Measurements from ENCODE around the gene KRTAP4-4. TPM values are rescaled to one million over a fixed set of nuclear protein-coding genes. Genes with fewer than 3 reads are reported as not detected.
A peak's percentile ranks its signal among the peaks of the same experiment; 100 is the strongest.

Gene KRTAP4-4
- total and polyA plus RNA-seq, 2 of the 4 experiments (the other 2 are of a cell fraction): not detected

DNA sequence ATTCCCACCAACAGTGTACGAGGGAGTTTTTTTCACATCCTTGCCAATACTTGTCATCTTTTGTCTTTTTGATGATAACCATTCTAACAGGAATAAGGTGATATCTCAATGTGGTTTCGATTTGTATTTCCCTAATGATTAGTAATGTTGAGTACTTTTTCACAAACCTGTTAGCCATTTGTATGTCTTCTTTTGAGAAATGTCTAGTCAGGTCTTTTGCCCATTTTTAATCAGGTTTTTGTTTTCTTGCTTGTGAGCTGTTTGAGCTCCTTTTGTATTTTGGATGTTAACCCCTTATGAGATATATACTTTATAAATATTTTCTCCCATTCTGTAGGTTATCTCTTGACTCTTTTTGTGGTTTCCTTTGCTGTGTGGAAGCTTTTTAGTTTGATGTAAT is 9.0 kb downstream of the KRTAP4-4 start:
- Histone ChIP-seq H3K9ac (ENCODE audit: low read depth, low read length) (no peak overlapping the region), H2AK9ac (replicated peaks; ENCODE audit: low read depth, low read length, poor library complexity) (no peak overlapping the region), H2BK15ac (ENCODE audit: low read depth, low read length) (no peak overlapping the region), H3K14ac (replicated peaks; ENCODE audit: low read depth, low read length) (no peak overlapping the region), H2BK120ac (ENCODE audit: low read depth, low read length) (no peak overlapping the region), H4K91ac (ENCODE audit: insufficient read depth, low read depth, low read length) (no peak overlapping the region), H3K9me3 (ENCODE audit: control insufficient read depth, insufficient read depth, low read length) (no peaks in the 10 kb centered on the region), H2AFZ (replicated peaks; ENCODE audit: low read length, poor library complexity) (no peak overlapping the region), H4K20me1 (ENCODE audit: insufficient read depth, low read length) (no peaks in the 10 kb centered on the region), H3K9me1 (ENCODE audit: insufficient read depth, low read length) (no peaks in the 10 kb centered on the region), H2BK20ac (ENCODE audit: low read depth, low read length) (no peak overlapping the region), H3K79me1 (ENCODE audit: low read depth in 1 of 2, low read length in 2 of 2) (no peaks in the 10 kb centered on the region), H3K27ac (ENCODE audit: insufficient read depth, low read length) (no peak overlapping the region), H3K4me3 (ENCODE audit: insufficient read depth, low read depth, low read length) (no peak overlapping the region), H4K8ac (ENCODE audit: low read depth in 2 of 2, low read length in 2 of 2) (no peak overlapping the region), H3K27me3 (ENCODE audit: control insufficient read depth, insufficient read depth, low read length) (no peaks in the 10 kb centered on the region; the same call in 1 of the 2 replicates), H3K36me3 (ENCODE audit: control insufficient read depth, insufficient read depth, low read length) (no peaks in the 10 kb centered on the region), H3K4ac (ENCODE audit: low read depth, low read length) (no peak overlapping the region), H3K56ac (ENCODE audit: extremely low read depth, insufficient read depth, low read length) (no peak overlapping the region), H3K23ac (ENCODE audit: low read depth, low read length) (no peak overlapping the region), H4K5ac (ENCODE audit: low read depth, low read length) (no peak overlapping the region), H2BK5ac (ENCODE audit: low read depth, low read length, poor library complexity, severe bottlenecking) (no peak overlapping the region), H2AK5ac (ENCODE audit: low read depth, low read length) (no peak overlapping the region), H3K18ac (ENCODE audit: low read depth, low read length) (no peak overlapping the region), H3K4me1 (ENCODE audit: control insufficient read depth, insufficient read depth, low read length) (no peaks in the 10 kb centered on the region), H3K4me2 (ENCODE audit: low read depth, low read length) (no peak overlapping the region)
- in situ Hi-C loops (cut with MboI; ENCODE audit: low sequenced_read_pairs) (no loop called here), intact Hi-C loops (cut with micrococcal nuclease) (no loop called here), dilution Hi-C loops (cut with HindIII; ENCODE audit: low sequenced_read_pairs, unreplicated experiment) (no loop called here)
- WGBS, 2 experiments (ENCODE audit: extremely low coverage in 2 of 2, insufficient read length in 1 of 2): no CpG with 5 or more reads among the region's 2 CpGs
- ATAC-seq (ENCODE audit: low read depth): no peak
- ChIA-PET POLR2A (ENCODE audit: unreplicated experiment) (no interaction called here), CTCF (no interaction called here)
- BruUV-seq (replicated peaks): no TSS peak
- DNase-seq: no peak
- TF ChIP-seq RFX5 (IDR thresholded peaks at IDR 0.05; ENCODE audit: low read depth, low read length) (no peak), BHLHE40 (IDR thresholded peaks at IDR 0.05; ENCODE audit: low read depth, low read length) (no peak), MAFK (IDR thresholded peaks at IDR 0.05; ENCODE audit: low read depth, low read length) (peak; percentile 47), CTCF (conservative IDR thresholded peaks at IDR 0.05; ENCODE audit: low read depth, low read length) (no peak)
- TF ChIP-seq, protein P1, sequence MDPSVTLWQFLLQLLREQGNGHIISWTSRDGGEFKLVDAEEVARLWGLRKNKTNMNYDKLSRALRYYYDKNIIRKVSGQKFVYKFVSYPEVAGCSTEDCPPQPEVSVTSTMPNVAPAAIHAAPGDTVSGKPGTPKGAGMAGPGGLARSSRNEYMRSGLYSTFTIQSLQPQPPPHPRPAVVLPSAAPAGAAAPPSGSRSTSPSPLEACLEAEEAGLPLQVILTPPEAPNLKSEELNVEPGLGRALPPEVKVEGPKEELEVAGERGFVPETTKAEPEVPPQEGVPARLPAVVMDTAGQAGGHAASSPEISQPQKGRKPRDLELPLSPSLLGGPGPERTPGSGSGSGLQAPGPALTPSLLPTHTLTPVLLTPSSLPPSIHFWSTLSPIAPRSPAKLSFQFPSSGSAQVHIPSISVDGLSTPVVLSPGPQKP (IDR thresholded peaks at IDR 0.05; ENCODE audit: borderline replicate concordance, low read depth, low read length): no peak
